Measurements from ENCODE around the gene MMRN1.

The MMRN1 gene

GRCh38 chr4:89997171-89997704, 102.6 kb downstream of the MMRN1 start:
- DNase-seq = no peak

DNA sequence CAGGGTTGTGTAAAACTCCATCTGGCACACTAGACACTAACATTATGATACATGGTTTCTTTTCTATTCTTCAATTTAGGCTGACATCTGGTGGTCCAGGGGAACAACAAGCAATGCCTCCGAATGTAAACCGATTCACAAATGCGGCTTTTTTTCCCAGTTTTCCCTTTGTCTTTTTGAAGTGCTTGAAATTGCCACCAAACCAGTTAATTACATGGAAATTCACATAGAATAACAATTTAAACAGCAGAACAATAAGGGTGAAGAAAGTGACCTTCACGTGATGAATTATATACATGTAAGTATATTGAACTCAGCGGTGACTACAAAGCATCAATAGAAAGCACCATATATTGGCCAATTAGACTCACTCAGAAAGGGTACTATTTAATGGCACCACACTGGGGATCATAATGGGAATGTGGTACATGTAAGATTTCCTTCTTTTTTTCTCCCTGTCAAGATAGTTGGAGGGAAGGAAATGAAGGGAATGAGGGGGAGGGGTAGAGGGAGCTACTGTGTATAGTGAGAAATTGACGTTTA, 103.9 kb downstream of the MMRN1 start:
- no peak for DNase-seq

DNA sequence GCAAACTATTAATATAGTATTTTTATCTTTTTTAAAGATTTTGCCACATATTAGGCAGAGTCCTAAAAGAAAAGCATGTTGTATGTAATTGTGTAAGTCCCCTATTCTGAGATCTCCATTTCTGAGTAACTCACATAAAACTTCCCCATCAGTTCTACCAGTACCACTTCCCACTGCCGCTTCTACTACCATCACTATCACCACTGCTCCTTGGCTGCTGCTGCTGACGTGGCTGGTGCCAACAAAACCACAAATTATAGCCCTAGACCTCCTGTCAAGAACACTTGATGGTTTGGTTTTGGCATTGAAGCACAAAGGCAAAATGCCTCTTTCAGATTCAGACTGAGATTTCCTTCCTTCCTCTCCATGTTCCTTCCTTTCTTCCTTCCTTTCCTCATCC, 106.4 kb downstream of the MMRN1 start:
- peak; percentile 81 for DNase-seq

DNA sequence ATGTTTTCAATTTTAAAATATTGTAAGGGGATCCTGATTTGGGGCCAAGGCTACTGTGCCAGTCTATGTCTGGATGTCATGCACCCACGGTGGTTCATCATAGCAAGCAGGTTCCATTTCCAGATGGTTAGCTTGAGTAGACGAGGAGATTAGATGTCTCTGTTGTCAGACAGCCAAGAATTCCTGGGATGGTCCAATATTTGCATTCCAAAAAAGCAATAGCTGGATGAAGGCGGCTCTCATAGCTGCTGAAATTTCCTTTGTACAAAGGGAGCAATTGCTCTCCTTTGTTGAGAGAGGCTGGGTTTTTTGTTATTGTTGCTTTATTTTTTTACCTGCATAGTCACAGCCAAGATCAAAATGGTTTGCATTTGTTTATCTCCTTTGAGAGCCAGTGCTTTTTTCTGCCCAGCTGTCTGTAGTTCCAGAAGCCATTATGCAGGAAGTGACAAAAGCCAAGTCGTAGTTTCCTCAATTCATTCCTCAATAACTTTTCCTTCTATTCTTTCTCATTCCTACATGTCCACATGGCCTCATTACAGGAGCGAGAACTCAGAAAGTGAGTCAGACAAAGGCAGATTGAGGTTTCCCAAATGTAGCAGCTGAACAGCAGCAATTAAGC, 107.9 kb downstream of the MMRN1 start:
- peak; percentile 85 for DNase-seq

All from NCI-H2029 treated with DMSO at 0.1 percent for 48 hours (cell line).